GM19043 (cell line): ENCODE data around the gene C14orf180.
"Not testable (repeated sequence)": the region's sequence is repeated elsewhere in the genome, so short reads cannot be mapped to it uniquely, and the experiment has no call there.

Experiments used
- ATAC-seq: cut with Tn5 transposase; IDR thresholded peaks from one replicate; pipeline ENCODE4 v1.9.1; 2021; ENCODE audit warnings: low read depth; ENCODE audit not compliant: unreplicated experiment

The C14orf180 gene

GRCh38 chr14:104576232-104576969 is 3.2 kb upstream of the C14orf180 start:
- no peak for ATAC-seq

- no peak for ATAC-seq
Measured at GRCh38 chr14:104576970-104577332, 2.6 kb upstream of the C14orf180 start.

- ATAC-seq = no peak
Measured at GRCh38 chr14:104577426-104577825, 2.1 kb upstream of the C14orf180 start.

GRCh38 chr14:104577847-104578301 is 1.7 kb upstream of the C14orf180 start:
- no peak for ATAC-seq

GRCh38 chr14:104578321-104578720 is 1.2 kb upstream of the C14orf180 start:
- no peak for ATAC-seq

- ATAC-seq = not testable (repeated sequence)
Measured at GRCh38 chr14:104579939-104580338, 375 bp downstream of the C14orf180 start.

GRCh38 chr14:104580961-104581360 is 1.4 kb downstream of the C14orf180 start:
- no peak for ATAC-seq

- no peak for ATAC-seq
Measured at GRCh38 chr14:104581521-104581920, 2.0 kb downstream of the C14orf180 start.

GRCh38 chr14:104582005-104582404 is 2.4 kb downstream of the C14orf180 start:
- ATAC-seq = no peak

- no peak for ATAC-seq
Measured at GRCh38 chr14:104582662-104583061, 3.1 kb downstream of the C14orf180 start.

- ATAC-seq = no peak
Measured at GRCh38 chr14:104583424-104584306, 4.1 kb downstream of the C14orf180 start.

GRCh38 chr14:104584557-104584956 is 5.0 kb downstream of the C14orf180 start:
- ATAC-seq = no peak

- no peak for ATAC-seq
Measured at GRCh38 chr14:104585966-104586697, 6.6 kb downstream of the C14orf180 start.

GRCh38 chr14:104586832-104587620 is 7.5 kb downstream of the C14orf180 start:
- no peak for ATAC-seq

- ATAC-seq = no peak
Measured at GRCh38 chr14:104587641-104588040, 8.1 kb downstream of the C14orf180 start.

GRCh38 chr14:104588066-104588857 is 8.7 kb downstream of the C14orf180 start:
- no peak for ATAC-seq

GRCh38 chr14:104589338-104590195 is 10.0 kb downstream of the C14orf180 start:
- no peak for ATAC-seq

GRCh38 chr14:104590240-104590965 is 10.8 kb downstream of the C14orf180 start:
- ATAC-seq = no peak
